ENCODE measurements around the gene SLC7A10.

SLC7A10 gene

DNA sequence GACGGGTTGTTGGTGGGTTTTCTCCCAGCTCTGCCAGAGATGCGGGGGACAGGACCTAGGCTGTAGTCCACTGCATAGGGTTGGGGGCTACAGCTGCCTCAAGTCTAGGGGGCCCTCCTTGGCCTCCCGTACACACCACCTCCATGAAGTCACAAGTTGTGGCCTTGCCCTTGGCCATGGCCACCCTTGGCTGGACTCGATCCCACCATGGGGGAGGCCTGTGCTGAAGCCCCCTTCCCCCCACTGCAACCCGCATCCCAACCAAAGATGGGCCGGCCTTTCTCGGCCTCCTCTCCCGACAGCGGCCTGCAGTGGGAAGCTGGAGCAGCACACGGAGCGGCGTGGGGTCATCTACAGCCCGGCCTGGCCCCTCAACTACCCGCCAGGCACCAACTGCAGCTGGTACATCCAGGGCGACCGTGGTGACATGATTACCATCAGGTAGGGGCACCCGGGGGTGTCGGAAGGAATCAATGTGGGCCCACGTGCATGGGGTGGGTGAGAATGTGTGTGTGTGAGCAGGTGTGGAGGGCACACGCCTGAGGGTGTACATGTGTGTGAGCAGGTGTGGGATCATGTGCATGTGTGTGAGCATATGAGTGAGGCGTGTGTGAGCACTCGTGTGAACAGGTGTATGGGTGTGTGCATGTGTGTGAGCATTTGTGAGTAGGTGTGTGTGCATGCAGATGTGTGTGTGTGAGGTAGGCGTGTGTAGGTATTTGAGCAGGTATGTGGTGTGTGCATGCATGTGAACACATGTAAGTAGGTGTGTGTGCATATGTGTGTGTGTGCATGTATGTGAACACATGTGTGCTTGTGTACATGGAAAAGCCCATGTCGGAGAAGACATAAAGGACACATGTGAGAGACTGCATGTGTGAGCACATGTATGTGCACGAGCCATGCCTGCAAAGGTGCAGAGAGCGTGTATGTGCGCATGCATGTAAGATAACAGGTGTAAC is 22.8 kb downstream of the SLC7A10 start:
- DNase-seq (ENCODE audit: low read depth) = no peak
- no peak overlapping the region for H3K4me3 ChIP-seq (ENCODE audit: low read depth, low read length)
- TF ChIP-seq CTCF (IDR thresholded peaks at IDR 0.05; ENCODE audit: low read depth, low read length, missing control alignments) = no peak

GRCh38 chr19:33201886-33202545 is 23.6 kb downstream of the SLC7A10 start:
- TF ChIP-seq CTCF (IDR thresholded peaks at IDR 0.05; ENCODE audit: low read depth, low read length, missing control alignments) = no peak
- no peak overlapping the region for H3K4me3 ChIP-seq (ENCODE audit: low read depth, low read length)
- no peak for DNase-seq (ENCODE audit: low read depth)

DNA sequence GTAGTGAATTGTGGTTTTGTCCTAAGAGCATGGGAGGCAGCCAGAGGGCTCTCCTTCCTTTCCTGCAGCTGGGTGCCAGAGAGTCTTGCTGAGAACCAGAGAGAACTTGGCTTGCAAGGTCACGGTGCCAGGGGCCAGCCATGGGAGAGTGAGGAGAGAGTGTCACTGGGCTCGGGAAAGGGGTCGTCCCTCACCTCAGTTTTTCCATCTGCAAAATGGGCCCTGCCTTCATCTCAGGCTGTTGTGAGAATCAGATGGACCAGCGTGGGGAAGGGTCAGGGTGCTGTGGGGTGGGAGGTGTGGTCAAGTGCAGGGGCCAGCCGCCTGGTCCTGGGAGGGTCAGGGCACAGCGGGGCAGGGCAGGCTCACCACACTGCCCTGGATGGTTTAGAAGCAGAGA is 24.2 kb downstream of the SLC7A10 start:
- H3K4me3 ChIP-seq (ENCODE audit: low read depth, low read length) = no peak overlapping the region
- no peak for TF ChIP-seq CTCF (IDR thresholded peaks at IDR 0.05; ENCODE audit: low read depth, low read length, missing control alignments)
- no peak for DNase-seq (ENCODE audit: low read depth)

DNA sequence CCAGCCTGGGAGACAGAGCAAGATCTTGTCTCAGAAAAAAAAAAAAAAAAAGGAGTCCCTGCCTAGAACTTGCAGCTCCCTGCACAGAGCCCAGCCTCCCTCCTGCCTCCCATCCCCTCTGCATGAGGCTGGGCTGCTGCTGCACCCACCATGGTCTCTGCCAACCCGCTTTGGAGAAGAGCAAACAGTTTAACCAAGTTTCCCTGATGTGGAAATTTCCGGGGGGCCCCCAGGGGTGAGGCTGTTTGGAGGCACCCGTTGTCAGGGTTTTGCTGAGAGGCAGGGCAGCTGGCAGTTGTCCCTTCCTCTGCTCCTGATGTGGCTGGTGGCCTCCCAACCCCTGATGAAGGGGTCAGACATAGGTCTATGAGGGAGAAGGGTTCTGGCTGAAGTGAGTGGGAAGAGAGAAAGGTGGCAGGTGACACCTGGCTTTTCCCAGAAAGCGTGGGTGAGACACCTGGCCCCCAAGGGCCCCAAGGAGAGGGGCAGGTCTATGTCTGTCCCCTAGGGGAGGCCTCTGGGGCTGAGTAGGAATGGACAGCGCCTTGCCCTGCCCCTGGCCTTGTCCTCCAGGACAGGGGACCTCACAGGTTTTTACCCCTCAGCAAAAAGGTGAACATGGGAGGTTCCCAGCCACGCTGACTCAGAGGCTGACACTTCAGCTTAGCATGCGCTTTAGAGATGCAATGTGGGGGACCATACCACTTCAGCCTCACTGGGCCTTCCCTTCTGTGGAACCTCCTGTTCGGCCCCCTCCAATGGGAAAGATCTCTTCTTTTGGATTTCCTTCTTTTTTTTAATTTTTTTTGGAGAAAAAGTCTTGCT is 26.0 kb downstream of the SLC7A10 start:
- TF ChIP-seq CTCF (IDR thresholded peaks at IDR 0.05; ENCODE audit: low read depth, low read length, missing control alignments) = no peak
- H3K4me3 ChIP-seq (ENCODE audit: low read depth, low read length) = no peak overlapping the region
- DNase-seq (ENCODE audit: low read depth) = no peak

- H3K4me3 ChIP-seq (ENCODE audit: low read depth, low read length) = no peak overlapping the region
These were observed 27.5 kb downstream of the SLC7A10 start for GRCh38 chr19:33198169-33198568.

More at GRCh38 chr19:33198169-33198568, 27.5 kb downstream of the SLC7A10 start:
- TF ChIP-seq CTCF (IDR thresholded peaks at IDR 0.05; ENCODE audit: low read depth, low read length, missing control alignments) = no peak
- DNase-seq (ENCODE audit: low read depth) = no peak
